Mesothelial cell of epicardium (in vitro differentiated cells): ENCODE results near the gene LARGE2. TPM values are rescaled to one million over a fixed set of nuclear protein-coding genes. Genes with fewer than 3 reads are reported as not detected.

Experiments
- DNase-seq, 2 experiments: peaks; one replicate each; pipeline ENCODE4 v3.0.0; 2021; ENCODE audit warnings: low spot score in 2 of 2; ENCODE audit not compliant: unreplicated experiment in 2 of 2
- H3K27ac Mint-ChIP-seq: 2 replicates; pipeline ENCODE4 v1.8.0; 2021; ENCODE audit warnings: mixed read lengths
- H3K27me3 Mint-ChIP-seq: 2 replicates; pipeline ENCODE4 v1.8.0; 2021; ENCODE audit warnings: low read depth, mixed read lengths
- H3K36me3 Mint-ChIP-seq: 2 replicates; pipeline ENCODE4 v1.8.0; 2021; ENCODE audit warnings: mixed read lengths
- H3K4me1 Mint-ChIP-seq: 2 replicates; pipeline ENCODE4 v1.8.0; 2021; ENCODE audit warnings: mixed read lengths
- H3K4me3 Mint-ChIP-seq: 2 replicates; pipeline ENCODE4 v1.8.0; 2021; ENCODE audit warnings: mild to moderate bottlenecking, moderate library complexity, mixed read lengths
- H3K9me3 Mint-ChIP-seq: 2 replicates; pipeline ENCODE4 v1.8.0; 2021; ENCODE audit warnings: mixed read lengths
- total RNA-seq: library from RNA; stranded (reverse); gene quantifications from 3 replicates; pipeline ENCODE4 v1.2.1, GENCODE V29; 2021
- TF ChIP-seq, protein P1 (sequence below): fragments of 200-600 bp; sonication (generic); IDR thresholded peaks from one replicate; pipeline ENCODE4 v1.5.0; 2021; ENCODE audit warnings: antibody characterized with exemption; ENCODE audit not compliant: unreplicated experiment

LARGE2 gene
- total RNA-seq, 1 donor from 2014 or later = 5.2 TPM

DNA sequence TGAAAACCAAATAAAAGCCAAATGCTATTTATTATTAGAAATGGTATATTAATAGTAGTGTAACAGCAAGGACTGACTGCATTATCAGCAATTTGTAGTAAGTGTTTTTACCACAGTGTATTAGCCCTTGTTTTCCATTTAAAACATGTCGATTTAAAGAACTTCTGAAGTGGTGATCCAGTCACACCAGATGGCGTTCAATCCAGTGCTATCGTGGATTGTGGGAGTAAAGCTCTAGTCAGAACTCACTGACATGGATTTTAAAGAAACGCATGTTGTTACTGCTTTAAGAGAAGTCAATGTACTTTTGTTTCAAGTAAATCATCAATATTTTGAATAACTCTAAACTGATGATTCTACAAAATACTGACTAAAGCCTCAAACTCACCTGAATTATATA is 51.1 kb downstream of the LARGE2 start:
- Mint-ChIP-seq H3K4me1 (no peaks in the 10 kb centered on the region), H3K36me3 (peaks cover 26% of the 10 kb centered on the region), H3K27me3 (no peaks in the 10 kb centered on the region), H3K4me3 (no peak overlapping the region), H3K27ac (no peak overlapping the region), H3K9me3 (no peaks in the 10 kb centered on the region)
- TF ChIP-seq, protein P1, sequence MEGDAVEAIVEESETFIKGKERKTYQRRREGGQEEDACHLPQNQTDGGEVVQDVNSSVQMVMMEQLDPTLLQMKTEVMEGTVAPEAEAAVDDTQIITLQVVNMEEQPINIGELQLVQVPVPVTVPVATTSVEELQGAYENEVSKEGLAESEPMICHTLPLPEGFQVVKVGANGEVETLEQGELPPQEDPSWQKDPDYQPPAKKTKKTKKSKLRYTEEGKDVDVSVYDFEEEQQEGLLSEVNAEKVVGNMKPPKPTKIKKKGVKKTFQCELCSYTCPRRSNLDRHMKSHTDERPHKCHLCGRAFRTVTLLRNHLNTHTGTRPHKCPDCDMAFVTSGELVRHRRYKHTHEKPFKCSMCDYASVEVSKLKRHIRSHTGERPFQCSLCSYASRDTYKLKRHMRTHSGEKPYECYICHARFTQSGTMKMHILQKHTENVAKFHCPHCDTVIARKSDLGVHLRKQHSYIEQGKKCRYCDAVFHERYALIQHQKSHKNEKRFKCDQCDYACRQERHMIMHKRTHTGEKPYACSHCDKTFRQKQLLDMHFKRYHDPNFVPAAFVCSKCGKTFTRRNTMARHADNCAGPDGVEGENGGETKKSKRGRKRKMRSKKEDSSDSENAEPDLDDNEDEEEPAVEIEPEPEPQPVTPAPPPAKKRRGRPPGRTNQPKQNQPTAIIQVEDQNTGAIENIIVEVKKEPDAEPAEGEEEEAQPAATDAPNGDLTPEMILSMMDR = no peak
- no peak for DNase-seq

DNA sequence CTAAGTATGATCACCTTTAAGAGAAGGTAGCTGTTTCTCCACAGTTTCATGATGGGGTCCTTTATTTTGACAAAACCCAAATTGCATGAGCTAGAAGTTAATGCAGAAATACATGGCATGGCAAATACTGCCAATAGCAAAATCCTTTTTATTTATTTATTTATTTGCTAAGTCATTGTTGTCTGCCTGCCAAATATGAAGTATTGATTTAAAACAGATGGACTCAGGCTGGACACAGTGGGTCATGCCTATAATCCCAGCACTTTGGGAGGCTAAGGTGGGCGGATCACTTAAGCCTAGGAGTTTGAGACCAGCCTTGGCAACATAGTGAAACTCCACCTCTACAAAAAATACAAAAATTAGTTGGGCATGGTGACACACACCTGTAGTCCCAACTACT is 52.4 kb downstream of the LARGE2 start:
- Mint-ChIP-seq H3K27ac (no peak overlapping the region), H3K4me3 (no peak overlapping the region), H3K36me3 (peaks cover 19% of the 10 kb centered on the region), H3K4me1 (no peaks in the 10 kb centered on the region), H3K9me3 (no peaks in the 10 kb centered on the region), H3K27me3 (no peaks in the 10 kb centered on the region)
- TF ChIP-seq, protein P1 = no peak
- DNase-seq = no peak

Other genes with a start within 250 kb of the LARGE2 start
- 13.2 to 14.6 TPM (median 14.5 TPM) in 3 replicates for gene SLC35C1, start 117.5 kb upstream of the LARGE2 start, total RNA-seq
- gene CRY2, start 75.2 kb upstream of the LARGE2 start, total RNA-seq = 33.8 to 35.9 TPM (median 34.3 TPM) in 3 replicates
- 11.5 to 13.8 TPM (median 12.7 TPM) in 3 replicates for gene MAPK8IP1, start 37.0 kb upstream of the LARGE2 start, total RNA-seq
- gene FREY1, start 15.4 kb upstream of the LARGE2 start, total RNA-seq = 2.3 to 3.9 TPM (median 3.4 TPM) in 3 replicates
- 19.8 to 23.1 TPM (median 20.7 TPM) in 3 replicates for gene PEX16, start 4.8 kb upstream of the LARGE2 start, total RNA-seq
- gene PHF21A, start 198.8 kb downstream of the LARGE2 start, total RNA-seq = 102 to 110 TPM (median 106 TPM) in 3 replicates